Transverse colon (tissue), 3 donors: ENCODE results near the gene PACRG.

Experiments used
- CTCF ChIP-seq, 5 experiments: fragments of 200-600 bp in 3 of 5; fragments of 450-650 bp in 2 of 5; sonication (generic) in 3 of 5; IDR thresholded peaks; 1 replicate in 2 of 5; 2 replicates in 3 of 5; pipeline ENCODE4 v1.5.1; 2016 to 2017; ENCODE audit warnings: antibody characterized with exemption in 5 of 5, inconsistent platforms in 3 of 5, mild to moderate bottlenecking in 2 of 5, moderate library complexity in 1 of 5
- EP300 ChIP-seq: sonication (generic); formaldehyde crosslinking; IDR thresholded peaks from one replicate; pipeline ENCODE4 v1.6.1; 2017; ENCODE audit warnings: antibody characterized with exemption, low read depth
- POLR2A ChIP-seq: fragments of 450-650 bp; IDR thresholded peaks from one replicate; pipeline ENCODE4 v1.6.1; 2016; ENCODE audit warnings: antibody characterized with exemption, mild to moderate bottlenecking, moderate library complexity

GRCh38 chr6:163301726-163302635 is 574.2 kb downstream of the PACRG start:
- TF ChIP-seq CTCF (IDR thresholded peaks at IDR 0.05), result no peak
- TF ChIP-seq POLR2A, result no peak
- no peak for TF ChIP-seq EP300
